SK-N-SH (cell line): Measurements from ENCODE around the gene ST6GALNAC1.

Source experiments
- CTCF ChIP-seq: fragments of 200-600 bp; sonication (generic); IDR thresholded peaks from 2 replicates; pipeline ENCODE4 v1.6.1; 2017; ENCODE audit warnings: antibody characterized with exemption, mild to moderate bottlenecking, moderate library complexity
- EP300 ChIP-seq, 2 experiments: IDR thresholded peaks; 2 replicates each; pipeline versions ENCODE4 v1.4.0 to v1.6.1; 2012; ENCODE audit warnings: borderline replicate concordance in 1 of 2, low read depth in 1 of 2, low read length in 1 of 2
- EZH2phosphoT487 ChIP-seq: fragments of 200-600 bp; sonication (generic); IDR thresholded peaks from 2 replicates; pipeline ENCODE4 v1.6.1; 2017; ENCODE audit warnings: low read depth, mixed run types, mild to moderate bottlenecking, antibody characterized with exemption, moderate library complexity, borderline replicate concordance
- MAX ChIP-seq: IDR thresholded peaks from 2 replicates; pipeline ENCODE4 v1.4.0; 2012; ENCODE audit warnings: low read depth
- MXI1 ChIP-seq: IDR thresholded peaks from 2 replicates; pipeline ENCODE4 v1.6.1; 2012; ENCODE audit warnings: mild to moderate bottlenecking, low read depth, low read length, improper control_type of control experiment
- POLR2AphosphoS5 ChIP-seq: IDR thresholded peaks from 2 replicates; pipeline ENCODE4 v1.6.1; 2012; ENCODE audit warnings: low read depth, low read length
- RAD21 ChIP-seq: IDR thresholded peaks from 2 replicates; pipeline ENCODE4 v1.6.1; 2012; ENCODE audit warnings: mild to moderate bottlenecking, low read length
- RCOR1 ChIP-seq: fragments of 150-350 bp; IDR thresholded peaks from 2 replicates; pipeline ENCODE4 v1.6.1; 2017; ENCODE audit warnings: antibody characterized with exemption, low read length
- REST ChIP-seq: IDR thresholded peaks from 2 replicates; pipeline ENCODE4 v1.6.1; 2012; ENCODE audit warnings: mild to moderate bottlenecking, low read depth, low read length, moderate library complexity
- RFX5 ChIP-seq: IDR thresholded peaks from 2 replicates; pipeline ENCODE4 v1.6.1; 2012; ENCODE audit warnings: mild to moderate bottlenecking, improper control_type of control experiment, low read length
- RXRA ChIP-seq: IDR thresholded peaks from 2 replicates; pipeline ENCODE4 v1.4.0; 2012; ENCODE audit warnings: low read depth, mild to moderate bottlenecking, borderline replicate concordance
- SMC3 ChIP-seq: IDR thresholded peaks from 2 replicates; pipeline ENCODE4 v1.6.1; 2012; ENCODE audit warnings: low read depth, low read length, improper control_type of control experiment

- TF ChIP-seq CTCF (no peak), MAX (no peak), RAD21 (no peak), RXRA (no peak), REST (no peak), SMC3 (no peak), EZH2phosphoT487 (no peak), RFX5 (no peak), POLR2AphosphoS5 (no peak), RCOR1 (no peak), EP300 (IDR thresholded peaks at IDR 0.05; ENCODE audit: borderline replicate concordance in 1 of 2, low read depth in 1 of 2, low read length in 1 of 2) (no peak), MXI1 (no peak)
Observed at GRCh38 chr17:76644995-76645394, 1.4 kb upstream of the ST6GALNAC1 start.
